ENCODE data around the gene WWOX. TPM values are rescaled to one million over a fixed set of nuclear protein-coding genes. Genes with fewer than 3 reads are reported as not detected.

The WWOX gene
- polyA plus RNA-seq, 1 donor (not counting 4 experiments of a cell fraction or from before 2014, with no cell fraction given), result 5.1 TPM

- Histone ChIP-seq H3K9me3 (ENCODE audit: control insufficient read depth, low read depth, low read length) (no peaks in the 10 kb centered on the region), H3K4me1 (ENCODE audit: control insufficient read depth, extremely low read depth, insufficient read depth, low read length) (peaks cover 4% of the 10 kb centered on the region), H3K4me3 (ENCODE audit: control insufficient read depth in 2 of 3, extremely low read depth in 1 of 3, insufficient read depth in 2 of 3, low read depth in 1 of 3, low read length in 3 of 3) (no peak overlapping the region), H3K27me3 (ENCODE audit: control insufficient read depth, extremely low read depth, insufficient read depth, low read length) (no peaks in the 10 kb centered on the region), H3K9ac (ENCODE audit: control insufficient read depth, extremely low read depth, insufficient read depth, low read length) (no peak overlapping the region), H3K9me1 (ENCODE audit: control insufficient read depth, extremely low read depth, insufficient read depth, low read length) (no peaks in the 10 kb centered on the region), H2AFZ (ENCODE audit: control insufficient read depth, low read length) (no peak overlapping the region), H4K20me1 (ENCODE audit: control insufficient read depth, extremely low read depth, insufficient read depth, low read length) (no peaks in the 10 kb centered on the region), H3K36me3 (ENCODE audit: control insufficient read depth in 2 of 2, extremely low read depth in 1 of 2, insufficient read depth in 2 of 2, low read length in 2 of 2) (no peaks in the 10 kb centered on the region), H3K4me2 (ENCODE audit: control insufficient read depth, extremely low read depth, insufficient read depth, low read depth, low read length) (no peak overlapping the region), H3K27ac (ENCODE audit: control insufficient read depth, insufficient read depth, low read length) (no peak overlapping the region), H3K79me2 (ENCODE audit: control insufficient read depth, insufficient read depth, low read length) (no peaks in the 10 kb centered on the region)
- TF ChIP-seq EZH2 (IDR thresholded peaks at IDR 0.05; ENCODE audit: low read length), result no peak
- peak in 2 of 3 experiments; percentile 43 to 71 for TF ChIP-seq CTCF (optimal IDR thresholded peaks at IDR 0.05 in 1 of 3, IDR thresholded peaks at IDR 0.05 in 1 of 3, conservative IDR thresholded peaks at IDR 0.05 in 1 of 3; ENCODE audit: extremely low read depth in 1 of 3, insufficient read depth in 2 of 3, low read length in 3 of 3)
- dilution Hi-C loops (cut with MboI; ENCODE audit: extremely low pct_ligation_motif_present, low sequenced_read_pairs), result no loop called here
- DNase-seq (ENCODE audit: low read depth, low spot score), result peak; percentile 94
- FAIRE-seq, result peak; percentile 65
Observed at GRCh38 chr16:78705694-78706093, 606.2 kb downstream of the WWOX start.

- H3K9me3 ChIP-seq (ENCODE audit: control insufficient read depth, low read depth, low read length), result no peaks in the 10 kb centered on the region
- no peak overlapping the region for H3K4me3 ChIP-seq (ENCODE audit: control insufficient read depth in 2 of 3, extremely low read depth in 1 of 3, insufficient read depth in 2 of 3, low read depth in 1 of 3, low read length in 3 of 3)
- TF ChIP-seq EZH2 (IDR thresholded peaks at IDR 0.05; ENCODE audit: low read length) (no peak), CTCF (optimal IDR thresholded peaks at IDR 0.05 in 1 of 3, IDR thresholded peaks at IDR 0.05 in 1 of 3, conservative IDR thresholded peaks at IDR 0.05 in 1 of 3; ENCODE audit: extremely low read depth in 1 of 3, insufficient read depth in 2 of 3, low read length in 3 of 3) (no peak)
- H3K27me3 ChIP-seq (ENCODE audit: control insufficient read depth, extremely low read depth, insufficient read depth, low read length), result no peaks in the 10 kb centered on the region
- H3K27ac ChIP-seq (ENCODE audit: control insufficient read depth, insufficient read depth, low read length), result no peak overlapping the region
- no peak overlapping the region for H2AFZ ChIP-seq (ENCODE audit: control insufficient read depth, low read length)
- DNase-seq (ENCODE audit: low read depth, low spot score) (no peak), FAIRE-seq (no peak)
- no peak overlapping the region for H3K9ac ChIP-seq (ENCODE audit: control insufficient read depth, extremely low read depth, insufficient read depth, low read length)
- H3K36me3 ChIP-seq (ENCODE audit: control insufficient read depth in 2 of 2, extremely low read depth in 1 of 2, insufficient read depth in 2 of 2, low read length in 2 of 2), result no peaks in the 10 kb centered on the region
- no peaks in the 10 kb centered on the region for H3K9me1 ChIP-seq (ENCODE audit: control insufficient read depth, extremely low read depth, insufficient read depth, low read length)
- no peaks in the 10 kb centered on the region for H3K79me2 ChIP-seq (ENCODE audit: control insufficient read depth, insufficient read depth, low read length)
- peaks cover 4% of the 10 kb centered on the region for H3K4me1 ChIP-seq (ENCODE audit: control insufficient read depth, extremely low read depth, insufficient read depth, low read length)
- H3K4me2 ChIP-seq (ENCODE audit: control insufficient read depth, extremely low read depth, insufficient read depth, low read depth, low read length), result no peak overlapping the region
- dilution Hi-C loops (cut with MboI; ENCODE audit: extremely low pct_ligation_motif_present, low sequenced_read_pairs), result no loop called here
- no peaks in the 10 kb centered on the region for H4K20me1 ChIP-seq (ENCODE audit: control insufficient read depth, extremely low read depth, insufficient read depth, low read length)
Observed at GRCh38 chr16:78706637-78707036, 607.2 kb downstream of the WWOX start.

Measured in keratinocyte (primary cell).